ENCODE measurements around the gene B9D2.

DNA sequence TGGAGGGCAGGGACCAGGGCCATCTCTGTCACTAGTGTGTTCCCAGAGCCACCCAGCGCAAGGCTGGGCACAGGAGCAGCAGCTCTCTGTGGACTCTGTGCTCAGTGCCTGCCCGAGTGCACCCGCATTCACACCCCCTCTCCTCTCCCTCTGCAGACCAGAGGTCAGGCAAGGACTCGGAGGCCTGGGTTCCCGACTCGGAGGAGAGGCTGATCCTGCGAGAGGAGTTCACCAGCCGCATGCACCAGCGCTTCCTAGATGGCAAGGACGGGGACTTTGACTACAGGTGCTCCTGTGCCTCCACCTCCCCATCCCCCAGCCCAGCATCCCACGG, 43.8 kb downstream of the B9D2 start:
- TF ChIP-seq, protein P1, sequence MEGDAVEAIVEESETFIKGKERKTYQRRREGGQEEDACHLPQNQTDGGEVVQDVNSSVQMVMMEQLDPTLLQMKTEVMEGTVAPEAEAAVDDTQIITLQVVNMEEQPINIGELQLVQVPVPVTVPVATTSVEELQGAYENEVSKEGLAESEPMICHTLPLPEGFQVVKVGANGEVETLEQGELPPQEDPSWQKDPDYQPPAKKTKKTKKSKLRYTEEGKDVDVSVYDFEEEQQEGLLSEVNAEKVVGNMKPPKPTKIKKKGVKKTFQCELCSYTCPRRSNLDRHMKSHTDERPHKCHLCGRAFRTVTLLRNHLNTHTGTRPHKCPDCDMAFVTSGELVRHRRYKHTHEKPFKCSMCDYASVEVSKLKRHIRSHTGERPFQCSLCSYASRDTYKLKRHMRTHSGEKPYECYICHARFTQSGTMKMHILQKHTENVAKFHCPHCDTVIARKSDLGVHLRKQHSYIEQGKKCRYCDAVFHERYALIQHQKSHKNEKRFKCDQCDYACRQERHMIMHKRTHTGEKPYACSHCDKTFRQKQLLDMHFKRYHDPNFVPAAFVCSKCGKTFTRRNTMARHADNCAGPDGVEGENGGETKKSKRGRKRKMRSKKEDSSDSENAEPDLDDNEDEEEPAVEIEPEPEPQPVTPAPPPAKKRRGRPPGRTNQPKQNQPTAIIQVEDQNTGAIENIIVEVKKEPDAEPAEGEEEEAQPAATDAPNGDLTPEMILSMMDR (IDR thresholded peaks at IDR 0.05): no peak
- TF ChIP-seq POLR2A (IDR thresholded peaks at IDR 0.05): no peak

All from testis (tissue), 2 donors.